ENCODE data around the gene PKNOX1.
"Not testable (repeated sequence)": the region's sequence is repeated elsewhere in the genome, so short reads cannot be mapped to it uniquely, and the experiment has no call there.

DNA sequence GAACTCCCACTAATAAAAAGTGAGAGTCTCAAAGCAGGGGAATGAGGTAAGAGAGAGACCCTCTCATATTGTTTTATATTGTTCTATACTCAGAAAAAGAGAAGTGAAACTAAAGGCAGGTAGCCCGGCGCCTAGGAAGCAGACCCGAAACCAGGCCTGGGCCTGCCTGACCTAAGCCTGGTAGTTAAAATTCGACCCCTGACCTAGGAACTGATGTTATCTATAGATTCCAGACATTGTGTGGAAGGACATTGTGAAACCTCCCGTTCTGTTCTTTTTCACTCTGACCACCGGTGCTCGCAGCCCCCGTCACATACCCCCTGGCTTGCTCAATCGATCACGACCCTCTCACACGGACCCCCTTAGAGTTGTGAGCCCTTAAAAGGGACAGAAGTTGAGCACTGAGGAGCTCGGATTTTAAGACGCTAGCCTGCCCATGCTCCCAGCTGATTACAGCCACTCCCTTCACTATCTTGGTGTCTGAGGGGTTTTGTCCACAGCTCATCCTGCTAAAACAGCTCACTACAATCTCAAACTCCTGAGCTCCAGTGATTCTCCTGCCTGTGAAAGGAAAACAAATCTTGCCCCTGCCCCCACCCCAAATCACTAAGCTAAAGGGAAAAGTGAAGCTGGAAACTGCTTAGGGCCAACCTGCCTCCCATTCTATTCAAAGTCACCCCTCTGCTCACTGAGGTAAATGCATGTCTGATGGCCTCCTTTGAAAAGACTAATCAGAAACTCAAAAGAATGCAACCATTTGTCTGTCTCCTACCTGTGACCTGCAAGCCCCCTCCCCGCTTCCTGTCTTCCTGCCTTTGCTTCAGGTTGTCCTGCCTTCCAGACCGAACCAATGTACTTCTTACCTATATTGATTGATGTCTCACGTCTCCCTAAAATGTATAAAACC is 37.1 kb upstream of the PKNOX1 start:
- TF ChIP-seq, protein P1, sequence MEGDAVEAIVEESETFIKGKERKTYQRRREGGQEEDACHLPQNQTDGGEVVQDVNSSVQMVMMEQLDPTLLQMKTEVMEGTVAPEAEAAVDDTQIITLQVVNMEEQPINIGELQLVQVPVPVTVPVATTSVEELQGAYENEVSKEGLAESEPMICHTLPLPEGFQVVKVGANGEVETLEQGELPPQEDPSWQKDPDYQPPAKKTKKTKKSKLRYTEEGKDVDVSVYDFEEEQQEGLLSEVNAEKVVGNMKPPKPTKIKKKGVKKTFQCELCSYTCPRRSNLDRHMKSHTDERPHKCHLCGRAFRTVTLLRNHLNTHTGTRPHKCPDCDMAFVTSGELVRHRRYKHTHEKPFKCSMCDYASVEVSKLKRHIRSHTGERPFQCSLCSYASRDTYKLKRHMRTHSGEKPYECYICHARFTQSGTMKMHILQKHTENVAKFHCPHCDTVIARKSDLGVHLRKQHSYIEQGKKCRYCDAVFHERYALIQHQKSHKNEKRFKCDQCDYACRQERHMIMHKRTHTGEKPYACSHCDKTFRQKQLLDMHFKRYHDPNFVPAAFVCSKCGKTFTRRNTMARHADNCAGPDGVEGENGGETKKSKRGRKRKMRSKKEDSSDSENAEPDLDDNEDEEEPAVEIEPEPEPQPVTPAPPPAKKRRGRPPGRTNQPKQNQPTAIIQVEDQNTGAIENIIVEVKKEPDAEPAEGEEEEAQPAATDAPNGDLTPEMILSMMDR (IDR thresholded peaks at IDR 0.05) = not testable (repeated sequence)
- TF ChIP-seq POLR2AphosphoS5 (IDR thresholded peaks at IDR 0.05; ENCODE audit: low read depth, low read length) = not testable (repeated sequence)

Measured in Panc1 (cell line).